Adrenal gland (tissue), 12 donors: ENCODE data around the gene MYO18A. TPM values are rescaled to one million over a fixed set of nuclear protein-coding genes. Genes with fewer than 3 reads are reported as not detected.

Experiments used
- DNase-seq, 7 donors: peaks; one replicate each; pipeline ENCODE4 v3.0.0-alpha.2; 2019 to 2020
- H3K27ac ChIP-seq, 5 donors: fragments of 200-600 bp; sonication (generic) in 4 of 5; 1 replicate in 3 of 5; 2 replicates in 2 of 5; pipeline versions ENCODE4 v1.5.1 to v1.8.0; 2016 to 2020; ENCODE audit warnings: mild to moderate bottlenecking in 1 of 5
- H3K27me3 ChIP-seq: fragments of 200-600 bp; 2 replicates; pipeline ENCODE4 v1.8.0; 2021
- H3K36me3 ChIP-seq, 2 donors: fragments of 200-600 bp; replicated peaks in 1 of 2; 1 replicate in 1 of 2; 2 replicates in 1 of 2; pipeline versions ENCODE4 v1.5.1 to v1.8.0; 2018 to 2022
- H3K4me1 ChIP-seq, 2 donors: fragments of 200-600 bp; replicated peaks in 1 of 2; 1 replicate in 1 of 2; 2 replicates in 1 of 2; pipeline versions ENCODE4 v1.5.1 to v1.8.0; 2018 to 2021
- H3K4me3 ChIP-seq, 4 donors: fragments of 200-600 bp; sonication (generic) in 3 of 4; one replicate each; pipeline ENCODE4 v1.5.1; 2016 to 2018
- H3K9me3 ChIP-seq, 3 donors: fragments of 200-600 bp; sonication (generic) in 1 of 3; replicated peaks in 1 of 3; 1 replicate in 2 of 3; 2 replicates in 1 of 3; pipeline versions ENCODE4 v1.5.1 to v1.8.0; 2016 to 2021
- CTCF ChIP-seq, 6 experiments: fragments of 450-650 bp in 4 of 6; fragments of 200-600 bp in 2 of 6; sonication (generic) in 1 of 6; IDR thresholded peaks; 1 replicate in 5 of 6; 2 replicates in 1 of 6; pipeline versions ENCODE4 v1.5.1 to v1.8.0; 2016 to 2021; ENCODE audit warnings: antibody characterized with exemption in 6 of 6, mild to moderate bottlenecking in 2 of 6, moderate library complexity in 1 of 6
- POLR2A ChIP-seq, 2 donors: fragments of 450-650 bp; IDR thresholded peaks; one replicate each; pipeline ENCODE4 v1.6.1; 2017; ENCODE audit warnings: antibody characterized with exemption in 2 of 2, mild to moderate bottlenecking in 2 of 2, moderate library complexity in 1 of 2
- WGBS, 4 donors: extraction: QIAGEN DNeasy Blood & Tissue Kit in 2 of 4; methylation state at CpG; one replicate each; pipeline versions ENCODE4 v1.1.5 to v1.1.7; 2013 to 2017; 5-methylcytosine and 5-hydroxymethylcytosine counted together
- intact Hi-C, 2 donors: fragments of 100-400 bp; cut with DNase I; formaldehyde crosslinking; loops; one replicate each; pipeline versions ENCODE4 v1.14.1 to v1.15.0; 2022 to 2023
- polyA plus RNA-seq, 3 donors: library from polyadenylated mRNA; stranded (reverse); fragments of 200-250 nt in 2 of 3; fragments of 350-450 nt in 1 of 3; fragmentation: Illumina TruSeq in 1 of 3; extraction: RNeasy Lipid Tissue Mini Kit (QIAGEN cat#74804) in 1 of 3; gene quantifications; one replicate each; pipeline ENCODE4 v1.2.3, GENCODE V29; 2013 to 2014
- total RNA-seq, 9 donors: library from RNA; depleted of rRNA in 4 of 9; stranded (reverse); fragments of >200 nt in 4 of 9; fragments of 120-200 nt in 1 of 9; fragmentation: NEBNext Ultra II Directional in 1 of 9; extraction: Animal tissue kit (Norgen Biotek cat#: 25700) in 1 of 9; gene quantifications; one replicate each; pipeline versions ENCODE4 v1.1.0 to v1.2.4, GENCODE V29; 2013 to 2023
- donor health status: healthy with polysubstance abuse.
- donor health status: Bipolar disorder and iron deficiency.
- donor health status: DM: yes; HTN: yes; CAD: no.
- donor health status: DM: no; HTN: no; CAD: no.
- donor health status: DM: no; HTN: no; CAD: no.
- donor health status: DM: yes; HTN: yes; CAD: no.

The MYO18A gene
- total and polyA plus RNA-seq, 12 donors: 19.6 to 95.6 (median 40.7) TPM

DNA sequence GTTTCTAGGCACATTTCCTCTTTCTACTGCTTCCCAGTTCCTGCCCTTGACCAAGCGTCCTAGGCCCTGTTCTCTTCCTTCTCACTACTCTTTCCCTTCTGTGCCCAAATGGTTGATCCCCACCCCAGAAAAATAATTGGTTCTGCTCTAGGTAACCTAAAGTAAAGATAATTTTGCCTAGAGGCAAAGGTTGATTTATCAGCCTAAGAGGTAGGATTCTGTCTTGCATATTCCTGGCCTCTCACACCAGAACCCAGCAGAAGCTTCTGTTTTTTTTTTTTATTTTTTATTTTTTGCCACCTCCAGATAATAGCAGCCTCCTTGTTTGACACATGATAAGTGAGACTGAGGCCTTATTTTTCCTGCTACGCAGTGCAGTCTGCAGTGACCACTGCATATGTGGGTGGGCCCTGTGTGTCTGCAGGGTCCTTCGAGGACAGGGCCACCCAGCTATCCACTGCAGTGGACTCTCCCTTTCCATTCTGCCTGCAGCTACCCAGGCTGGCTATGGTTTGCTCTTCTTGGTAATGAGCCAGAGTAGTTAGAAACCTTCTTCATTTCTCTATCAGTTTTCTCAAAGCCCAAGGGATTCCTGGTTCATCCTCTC lies 136.6 kb downstream of the MYO18A start:
- peak overlapping the region in 2 of 5 donors; percentile 43 to 50 for H3K27ac ChIP-seq
- no peak for DNase-seq
- H3K36me3 ChIP-seq: no peaks in the 10 kb centered on the region
- H3K27me3 ChIP-seq: no peaks in the 10 kb centered on the region
- H3K4me1 ChIP-seq: peaks cover 17 to 31% of the 10 kb centered on the region in 2 donors
- H3K9me3 ChIP-seq: no peaks in the 10 kb centered on the region
- WGBS, 4 donors: 53 to 64% (median 57%) methylated on average over 3 of the region's 3 CpGs
- TF ChIP-seq POLR2A (IDR thresholded peaks at IDR 0.05) (no peak), CTCF (IDR thresholded peaks at IDR 0.05) (no peak)
- no peak overlapping the region for H3K4me3 ChIP-seq
- intact Hi-C loops: no loop called here

- 25 to 48% (median 40%) methylated on average over 10 to 13 of the region's 13 CpGs for WGBS, 4 donors
- peak; percentile 35 to 70 (median 56) for DNase-seq
- intact Hi-C loops: no loop called here
- no peaks in the 10 kb centered on the region for H3K9me3 ChIP-seq
- no peak within 1 kb of the TSS for H3K4me3 ChIP-seq
- peaks cover 17 to 37% of the 10 kb centered on the region in 2 donors for H3K4me1 ChIP-seq
- peak within 1 kb of the TSS in 4 of 5 donors; percentile 19 to 67 (median 46) for H3K27ac ChIP-seq
- TF ChIP-seq CTCF (IDR thresholded peaks at IDR 0.05) (peak in 1 of 6 experiments; percentile 10), POLR2A (IDR thresholded peaks at IDR 0.05) (no peak)
- H3K36me3 ChIP-seq: no peaks in the 10 kb centered on the region
- H3K27me3 ChIP-seq: no peaks in the 10 kb centered on the region
Measured at GRCh38 chr17:29042679-29043538, 137.3 kb downstream of the MYO18A start, which contains the start of gene PIPOX. TSS of gene PIPOX (plus strand) at chr17:29043141. CDS start at chr17:29043226, 85 bp downstream.

DNA sequence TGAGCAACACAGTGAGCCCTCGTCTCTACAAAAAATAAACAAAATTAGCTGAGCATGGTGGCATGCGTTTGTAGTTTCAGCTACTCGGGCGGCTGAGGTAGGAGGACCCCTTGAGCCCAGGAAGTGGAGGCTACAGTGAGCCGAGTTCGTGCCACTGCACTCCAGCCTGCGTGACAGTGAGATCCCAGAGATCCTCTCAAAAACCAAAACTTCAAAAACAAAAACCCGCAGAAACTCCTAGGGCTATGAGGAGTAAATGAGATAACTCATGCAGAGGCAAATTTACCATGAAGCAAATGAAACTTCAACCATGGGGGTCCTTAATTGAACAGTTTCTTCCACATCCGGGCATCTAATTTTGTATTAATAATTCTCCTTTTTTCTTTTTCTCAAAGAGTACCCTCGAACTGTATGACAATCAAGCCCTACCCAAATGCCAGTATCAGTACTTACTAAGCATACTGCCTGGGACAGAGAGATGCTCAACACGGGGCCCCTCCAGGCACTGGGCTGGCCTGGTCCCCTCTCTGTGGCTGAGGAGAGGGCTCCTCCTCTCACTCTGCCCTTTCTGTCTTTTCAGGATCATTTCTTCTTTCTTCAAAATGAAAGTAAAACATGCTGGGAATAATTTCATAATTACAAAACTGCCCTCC lies 138.0 kb downstream of the MYO18A start:
- H3K27ac ChIP-seq: peak overlapping the region in 2 of 5 donors; percentile 43 to 67
- 81 to 91% (median 83%) methylated on average over 11 of the region's 11 CpGs for WGBS, 4 donors
- H3K4me1 ChIP-seq: peaks cover 17 to 38% of the 10 kb centered on the region in 2 donors
- no peaks in the 10 kb centered on the region for H3K27me3 ChIP-seq
- DNase-seq: no peak
- H3K9me3 ChIP-seq: no peaks in the 10 kb centered on the region
- TF ChIP-seq CTCF (IDR thresholded peaks at IDR 0.05): no peak
- TF ChIP-seq POLR2A (IDR thresholded peaks at IDR 0.05): no peak
- H3K36me3 ChIP-seq: no peaks in the 10 kb centered on the region
- intact Hi-C loops: no loop called here
- no peak overlapping the region for H3K4me3 ChIP-seq

- no peak for DNase-seq
- Histone ChIP-seq H3K36me3 (no peaks in the 10 kb centered on the region), H3K4me1 (peaks cover 17 to 38% of the 10 kb centered on the region in 2 donors), H3K27ac (no peak overlapping the region), H3K27me3 (no peaks in the 10 kb centered on the region), H3K4me3 (no peak overlapping the region), H3K9me3 (no peaks in the 10 kb centered on the region)
- TF ChIP-seq POLR2A (IDR thresholded peaks at IDR 0.05) (no peak), CTCF (IDR thresholded peaks at IDR 0.05) (no peak)
- WGBS, 4 donors: 80 to 92% (median 82%) methylated on average over 6 of the region's 6 CpGs
- intact Hi-C loops: no loop called here
Measured at GRCh38 chr17:29041571-29041970, 138.6 kb downstream of the MYO18A start.
